Prostate gland (tissue), 2 donors: ENCODE results near the gene PNMA1. TPM values are rescaled to one million over a fixed set of nuclear protein-coding genes. Genes with fewer than 3 reads are reported as not detected.

Experiments used
- DNase-seq: peaks from one replicate; pipeline ENCODE4 v3.0.0-alpha.2; 2019; ENCODE audit warnings: low spot score
- H3K27ac ChIP-seq, 2 donors: fragments of 200-600 bp; sonication (generic); 2 replicates each; pipeline ENCODE4 v1.5.1; 2017 to 2019
- H3K27me3 ChIP-seq: fragments of 200-600 bp; sonication (generic); replicated peaks from 2 replicates; pipeline ENCODE4 v1.5.1; 2019; ENCODE audit not compliant: insufficient read depth
- H3K36me3 ChIP-seq, 2 donors: fragments of 200-600 bp; sonication (generic); 1 replicate in 1 of 2; 2 replicates in 1 of 2; pipeline versions ENCODE4 v1.5.1 to v1.8.1; 2017 to 2019
- H3K4me1 ChIP-seq: fragments of 200-600 bp; sonication (generic); replicated peaks from 2 replicates; pipeline ENCODE4 v1.5.1; 2019
- H3K4me3 ChIP-seq, 2 donors: fragments of 200-600 bp; sonication (generic); 2 replicates each; pipeline ENCODE4 v1.5.1; 2017 to 2019
- H3K9me3 ChIP-seq: fragments of 200-600 bp; sonication (generic); 2 replicates; pipeline ENCODE4 v1.5.1; 2017
- POLR2A ChIP-seq: fragments of 450-650 bp; IDR thresholded peaks from one replicate; pipeline ENCODE4 v1.6.1; 2016; ENCODE audit warnings: antibody characterized with exemption, mild to moderate bottlenecking
- POLR2AphosphoS5 ChIP-seq: sonication (generic); formaldehyde crosslinking; IDR thresholded peaks from one replicate; pipeline ENCODE4 v1.6.1; 2017; ENCODE audit warnings: antibody characterized with exemption
- WGBS: methylation state at CpG from one replicate; pipeline ENCODE4 v1.1.5; 2018; 5-methylcytosine and 5-hydroxymethylcytosine counted together
- intact Hi-C: fragments of 100-400 bp; cut with DNase I; formaldehyde crosslinking; loops from one replicate; pipeline ENCODE4 v1.14.2; 2022
- total RNA-seq, 2 donors: library from RNA; depleted of rRNA; stranded (reverse); fragments of >200 nt; gene quantifications; one replicate each; pipeline ENCODE4 v1.1.0, GENCODE V29; 2016
- TF ChIP-seq, protein P1 (sequence below), 4 experiments: fragments of 200-600 bp in 2 of 4; fragments of 450-650 bp in 2 of 4; sonication (generic) in 2 of 4; IDR thresholded peaks; 1 replicate in 3 of 4; 2 replicates in 1 of 4; pipeline ENCODE4 v1.5.1; 2016 to 2019; ENCODE audit warnings: antibody characterized with exemption in 4 of 4, mild to moderate bottlenecking in 2 of 4, moderate library complexity in 2 of 4

Gene PNMA1
- total RNA-seq, 2 donors from 2014 or later = 18.6 to 62.7 TPM

DNA sequence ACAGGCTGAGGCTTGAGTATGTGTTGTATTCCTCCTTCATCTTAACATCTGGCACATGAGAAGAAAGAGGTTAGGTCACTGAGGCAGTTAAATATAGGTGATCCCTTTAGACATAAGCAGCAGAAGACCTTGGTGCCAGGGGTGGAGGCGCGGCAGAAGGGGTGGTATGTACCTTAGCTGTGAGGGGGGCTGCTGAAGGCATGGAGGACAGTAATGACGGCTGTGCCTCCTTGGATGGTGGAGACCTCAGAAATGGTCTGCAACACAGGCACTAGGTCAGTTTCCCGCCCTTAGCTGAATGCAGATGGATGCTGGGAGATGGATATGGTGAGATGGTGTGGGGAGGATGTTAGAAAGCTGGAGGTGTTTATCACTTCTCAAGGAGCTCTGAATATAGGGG lies 1.5 kb upstream of the PNMA1 start:
- H3K27ac ChIP-seq = no peak overlapping the region
- intact Hi-C loops = loop anchor here (5.0 kb wide), 1 partner anchor 53 kb away; no protein-coding TSS in a partner anchor
- TF ChIP-seq POLR2A (no peak), POLR2AphosphoS5 (no peak)
- TF ChIP-seq, protein P1, sequence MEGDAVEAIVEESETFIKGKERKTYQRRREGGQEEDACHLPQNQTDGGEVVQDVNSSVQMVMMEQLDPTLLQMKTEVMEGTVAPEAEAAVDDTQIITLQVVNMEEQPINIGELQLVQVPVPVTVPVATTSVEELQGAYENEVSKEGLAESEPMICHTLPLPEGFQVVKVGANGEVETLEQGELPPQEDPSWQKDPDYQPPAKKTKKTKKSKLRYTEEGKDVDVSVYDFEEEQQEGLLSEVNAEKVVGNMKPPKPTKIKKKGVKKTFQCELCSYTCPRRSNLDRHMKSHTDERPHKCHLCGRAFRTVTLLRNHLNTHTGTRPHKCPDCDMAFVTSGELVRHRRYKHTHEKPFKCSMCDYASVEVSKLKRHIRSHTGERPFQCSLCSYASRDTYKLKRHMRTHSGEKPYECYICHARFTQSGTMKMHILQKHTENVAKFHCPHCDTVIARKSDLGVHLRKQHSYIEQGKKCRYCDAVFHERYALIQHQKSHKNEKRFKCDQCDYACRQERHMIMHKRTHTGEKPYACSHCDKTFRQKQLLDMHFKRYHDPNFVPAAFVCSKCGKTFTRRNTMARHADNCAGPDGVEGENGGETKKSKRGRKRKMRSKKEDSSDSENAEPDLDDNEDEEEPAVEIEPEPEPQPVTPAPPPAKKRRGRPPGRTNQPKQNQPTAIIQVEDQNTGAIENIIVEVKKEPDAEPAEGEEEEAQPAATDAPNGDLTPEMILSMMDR (IDR thresholded peaks at IDR 0.05) = no peak

DNA sequence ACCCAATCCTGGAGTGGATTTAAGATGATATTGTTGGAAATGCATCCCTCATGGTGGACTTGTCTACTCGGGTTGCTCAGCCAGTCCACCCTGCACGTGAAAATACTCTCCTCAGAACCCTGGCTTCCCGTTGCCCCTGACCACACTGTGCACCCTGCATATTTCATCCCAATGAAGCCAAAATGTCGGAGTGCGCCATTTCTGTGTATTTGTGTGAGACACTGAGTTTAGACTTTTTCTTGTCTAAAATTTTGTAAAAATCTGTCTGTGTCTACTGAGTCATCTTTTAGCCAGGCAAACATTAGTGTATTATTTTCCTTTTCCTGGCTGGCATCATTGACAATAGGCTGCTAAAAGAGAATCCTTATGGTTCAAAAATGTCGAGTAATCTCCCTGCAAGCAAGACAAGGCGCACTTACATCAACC lies 485 bp upstream of the PNMA1 start:
- no peaks in the 10 kb centered on the region for H3K27me3 ChIP-seq
- H3K4me1 ChIP-seq = peaks cover 11% of the 10 kb centered on the region
- no peak for DNase-seq
- peaks cover 4 to 6% of the 10 kb centered on the region in 2 donors for H3K36me3 ChIP-seq
- intact Hi-C loops = loop anchor here (5.0 kb wide), 2 partner anchors 52 to 82 kb away; no protein-coding TSS in a partner anchor
- H3K4me3 ChIP-seq = peak overlapping the region in 1 of 2 donors; percentile 77
- 48% methylated on average over 7 of the region's 7 CpGs for WGBS
- TF ChIP-seq, protein P1 (IDR thresholded peaks at IDR 0.05) = no peak
- no peak for TF ChIP-seq POLR2A
- TF ChIP-seq POLR2AphosphoS5 = no peak
- no peaks in the 10 kb centered on the region for H3K9me3 ChIP-seq
- H3K27ac ChIP-seq = peak overlapping the region; percentile 87 to 91

More for the DNA sequence above, 1.5 kb upstream of the PNMA1 start:
- H3K9me3 ChIP-seq = no peaks in the 10 kb centered on the region
- H3K36me3 ChIP-seq = peaks cover 4 to 6% of the 10 kb centered on the region in 2 donors
- H3K4me3 ChIP-seq = no peak overlapping the region
- H3K4me1 ChIP-seq = peaks cover 11% of the 10 kb centered on the region
- no peak for DNase-seq
- 90% methylated on average over 4 of the region's 4 CpGs for WGBS
- H3K27me3 ChIP-seq = no peaks in the 10 kb centered on the region

DNA sequence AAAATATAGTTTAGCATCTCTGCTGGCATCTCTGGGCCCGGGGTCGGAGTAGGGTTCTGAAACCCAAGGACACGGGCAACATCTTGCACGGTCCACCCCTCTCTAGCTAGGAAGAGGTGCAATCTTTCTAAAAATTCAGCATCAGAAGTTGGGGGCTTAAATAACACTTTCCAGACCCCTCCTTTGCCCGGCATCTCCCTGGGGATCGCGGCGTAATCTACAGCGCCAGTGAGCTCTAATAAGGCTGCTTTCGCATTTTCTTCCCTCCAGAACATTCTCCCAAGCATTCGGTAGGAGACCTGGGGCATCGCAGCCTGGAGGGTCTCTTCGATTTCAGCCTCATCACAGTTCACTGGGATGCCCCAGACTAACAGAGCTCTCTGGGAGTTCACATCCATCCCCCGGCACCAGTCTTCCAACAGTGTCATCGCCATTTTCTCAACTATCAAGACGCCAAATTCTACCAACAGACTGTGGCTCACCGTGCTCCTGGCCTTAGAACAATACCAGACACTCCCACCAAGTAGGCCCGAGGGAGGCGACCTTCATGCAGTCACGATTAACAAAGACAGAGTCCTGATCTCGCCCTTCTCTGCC lies 880 bp downstream of the PNMA1 start:
- 8% methylated on average over 21 of the region's 21 CpGs for WGBS
- no peak for DNase-seq
- Histone ChIP-seq H3K4me3 (peak overlapping the region; percentile 77), H3K36me3 (no peaks in the 10 kb centered on the region), H3K27me3 (no peaks in the 10 kb centered on the region), H3K27ac (peak overlapping the region; percentile 87 to 91), H3K9me3 (no peaks in the 10 kb centered on the region), H3K4me1 (peaks cover 11% of the 10 kb centered on the region)
- intact Hi-C loops = loop anchor here (5.0 kb wide), 1 partner anchor 81 kb away; no protein-coding TSS in a partner anchor
- TF ChIP-seq POLR2A (no peak), POLR2AphosphoS5 (no peak)
- TF ChIP-seq, protein P1 (IDR thresholded peaks at IDR 0.05) = no peak

DNA sequence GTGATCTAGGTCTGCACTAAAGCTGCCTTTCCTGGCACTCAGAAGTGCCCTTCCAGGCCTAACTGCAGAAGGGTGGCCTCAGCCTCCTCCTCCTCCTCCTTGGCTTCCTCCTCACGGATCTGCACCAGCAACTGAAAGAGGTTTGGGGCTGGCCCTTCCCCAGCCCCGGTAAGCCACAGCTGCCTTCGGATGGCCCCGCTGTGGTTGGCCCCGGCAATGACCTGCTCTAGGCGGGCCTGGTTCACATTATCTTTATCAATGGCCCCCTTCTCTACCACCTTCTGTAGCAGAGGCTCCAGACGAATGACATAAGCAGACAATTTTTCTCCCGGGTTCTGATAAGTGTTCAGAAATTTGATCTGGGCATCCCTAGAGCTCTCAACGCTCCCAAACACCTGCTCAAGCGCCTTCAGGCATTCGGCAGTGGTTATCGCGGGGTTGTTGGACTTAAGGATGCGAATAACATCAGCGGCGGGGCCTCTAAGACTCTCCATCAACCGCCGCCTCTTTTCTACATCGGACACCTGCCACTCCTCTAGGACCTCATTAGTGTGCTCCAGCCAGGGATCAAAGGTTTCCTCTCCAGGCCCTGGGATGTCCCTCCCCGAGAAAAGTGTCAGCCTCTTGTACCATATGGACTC lies 1.5 kb downstream of the PNMA1 start:
- H3K9me3 ChIP-seq = no peaks in the 10 kb centered on the region
- intact Hi-C loops = loop anchor here (5.0 kb wide), 1 partner anchor 80 kb away; no protein-coding TSS in a partner anchor
- H3K27me3 ChIP-seq = no peaks in the 10 kb centered on the region
- no peak for TF ChIP-seq POLR2A
- TF ChIP-seq, protein P1 (IDR thresholded peaks at IDR 0.05) = no peak
- no peak for TF ChIP-seq POLR2AphosphoS5
- H3K36me3 ChIP-seq = no peaks in the 10 kb centered on the region
- DNase-seq = no peak
- peaks cover 4% of the 10 kb centered on the region for H3K4me1 ChIP-seq
- peak overlapping the region; percentile 77 for H3K4me3 ChIP-seq
- WGBS = 15% methylated on average over 20 of the region's 20 CpGs
- H3K27ac ChIP-seq = peak overlapping the region; percentile 87 to 91
